Breast epithelium (tissue), 4 donors: Measurements from ENCODE around the gene CCDC86. TPM values are rescaled to one million over a fixed set of nuclear protein-coding genes. Genes with fewer than 3 reads are reported as not detected.

Experiments used
- DNase-seq, 2 donors: peaks; one replicate each; pipeline ENCODE4 v3.0.0-alpha.2; 2019; ENCODE audit warnings: low spot score in 2 of 2
- H3K27ac ChIP-seq, 2 donors: fragments of 200-600 bp; sonication (generic) in 1 of 2; one replicate each; pipeline ENCODE4 v1.5.1; 2016 to 2019; ENCODE audit warnings: mild to moderate bottlenecking in 1 of 2
- H3K27me3 ChIP-seq, 2 donors: fragments of 200-600 bp; sonication (generic) in 1 of 2; one replicate each; pipeline versions ENCODE4 v1.5.1 to v1.6.0; 2017 to 2019; ENCODE audit warnings: control low read depth in 1 of 2, mild to moderate bottlenecking in 1 of 2
- H3K36me3 ChIP-seq: fragments of 200-600 bp; one replicate; pipeline ENCODE4 v1.5.1; 2019
- H3K4me1 ChIP-seq, 2 donors: fragments of 200-600 bp; sonication (generic); one replicate each; pipeline ENCODE4 v1.5.1; 2016 to 2019; ENCODE audit warnings: control low read depth in 1 of 2
- H3K4me3 ChIP-seq, 3 donors: fragments of 200-600 bp; sonication (generic); 1 replicate in 2 of 3; 2 replicates in 1 of 3; pipeline ENCODE4 v1.5.1; 2016 to 2019; ENCODE audit warnings: mild to moderate bottlenecking in 3 of 3, moderate library complexity in 2 of 3
- H3K9me3 ChIP-seq, 2 donors: fragments of 200-600 bp; sonication (generic) in 1 of 2; one replicate each; pipeline ENCODE4 v1.5.1; 2016 to 2019; ENCODE audit warnings: control low read depth in 1 of 2
- POLR2A ChIP-seq: fragments of 450-650 bp; IDR thresholded peaks from one replicate; pipeline ENCODE4 v1.6.1; 2016; ENCODE audit warnings: antibody characterized with exemption, mild to moderate bottlenecking, moderate library complexity
- POLR2AphosphoS5 ChIP-seq, 3 donors: sonication (generic); formaldehyde crosslinking; IDR thresholded peaks; one replicate each; pipeline ENCODE4 v1.6.1; 2017; ENCODE audit warnings: antibody characterized with exemption in 3 of 3
- intact Hi-C: fragments of 100-400 bp; cut with DNase I; formaldehyde crosslinking; loops from one replicate; pipeline ENCODE4 v1.15.1; 2023; ENCODE audit warnings: low total_unique reads
- total RNA-seq, 3 donors: library from RNA; depleted of rRNA; stranded (reverse); fragments of >200 nt; gene quantifications; one replicate each; pipeline ENCODE4 v1.1.0, GENCODE V29; 2016
- TF ChIP-seq, protein P1 (sequence below), 3 donors: fragments of 450-650 bp; IDR thresholded peaks; one replicate each; pipeline ENCODE4 v1.5.1; 2016 to 2017; ENCODE audit warnings: antibody characterized with exemption in 3 of 3, mild to moderate bottlenecking in 3 of 3, moderate library complexity in 3 of 3

The CCDC86 gene
- total RNA-seq, 3 donors from 2014 or later = 17.8 to 22.9 (median 19.5) TPM

DNA sequence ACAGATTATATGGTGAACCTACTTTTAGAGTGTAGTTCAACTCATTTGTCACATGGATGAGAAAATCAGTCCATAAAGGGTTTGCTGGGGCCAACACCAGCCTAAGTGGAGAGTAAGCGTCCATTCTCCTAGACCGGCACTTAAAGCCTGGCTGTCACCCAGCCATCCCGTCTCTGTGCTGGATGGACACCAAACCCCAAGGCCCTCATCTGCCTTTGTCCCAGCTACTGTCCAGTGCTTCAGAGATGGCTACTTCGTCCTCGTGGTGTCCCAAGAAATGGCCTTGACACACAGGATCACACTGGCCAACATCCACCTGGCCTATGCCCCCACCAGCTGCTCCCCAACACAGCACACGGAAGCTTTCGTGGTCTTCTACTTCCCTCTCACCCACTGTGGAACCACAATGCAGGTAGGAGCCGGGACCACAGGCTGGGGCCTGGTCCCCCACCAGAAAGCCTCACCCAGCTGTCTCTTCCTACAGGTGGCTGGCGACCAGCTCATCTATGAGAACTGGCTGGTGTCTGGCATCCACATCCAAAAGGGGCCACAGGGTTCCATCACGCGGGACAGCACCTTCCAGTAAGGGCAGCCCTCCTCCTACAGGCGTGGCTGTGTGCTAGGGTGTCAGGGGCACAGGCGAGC lies 28.9 kb downstream of the CCDC86 start:
- H3K36me3 ChIP-seq = no peaks in the 10 kb centered on the region
- no peak for DNase-seq
- TF ChIP-seq, protein P1, sequence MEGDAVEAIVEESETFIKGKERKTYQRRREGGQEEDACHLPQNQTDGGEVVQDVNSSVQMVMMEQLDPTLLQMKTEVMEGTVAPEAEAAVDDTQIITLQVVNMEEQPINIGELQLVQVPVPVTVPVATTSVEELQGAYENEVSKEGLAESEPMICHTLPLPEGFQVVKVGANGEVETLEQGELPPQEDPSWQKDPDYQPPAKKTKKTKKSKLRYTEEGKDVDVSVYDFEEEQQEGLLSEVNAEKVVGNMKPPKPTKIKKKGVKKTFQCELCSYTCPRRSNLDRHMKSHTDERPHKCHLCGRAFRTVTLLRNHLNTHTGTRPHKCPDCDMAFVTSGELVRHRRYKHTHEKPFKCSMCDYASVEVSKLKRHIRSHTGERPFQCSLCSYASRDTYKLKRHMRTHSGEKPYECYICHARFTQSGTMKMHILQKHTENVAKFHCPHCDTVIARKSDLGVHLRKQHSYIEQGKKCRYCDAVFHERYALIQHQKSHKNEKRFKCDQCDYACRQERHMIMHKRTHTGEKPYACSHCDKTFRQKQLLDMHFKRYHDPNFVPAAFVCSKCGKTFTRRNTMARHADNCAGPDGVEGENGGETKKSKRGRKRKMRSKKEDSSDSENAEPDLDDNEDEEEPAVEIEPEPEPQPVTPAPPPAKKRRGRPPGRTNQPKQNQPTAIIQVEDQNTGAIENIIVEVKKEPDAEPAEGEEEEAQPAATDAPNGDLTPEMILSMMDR (IDR thresholded peaks at IDR 0.05) = no peak
- TF ChIP-seq POLR2A (no peak), POLR2AphosphoS5 (IDR thresholded peaks at IDR 0.05) (no peak)
- no peaks in the 10 kb centered on the region for H3K9me3 ChIP-seq
- intact Hi-C loops = no loop called here
- peak overlapping the region in 1 of 2 donors; percentile 48 for H3K27ac ChIP-seq
- no peak overlapping the region for H3K4me3 ChIP-seq
- no peaks in the 10 kb centered on the region for H3K4me1 ChIP-seq
- H3K27me3 ChIP-seq = no peaks in the 10 kb centered on the region

DNA sequence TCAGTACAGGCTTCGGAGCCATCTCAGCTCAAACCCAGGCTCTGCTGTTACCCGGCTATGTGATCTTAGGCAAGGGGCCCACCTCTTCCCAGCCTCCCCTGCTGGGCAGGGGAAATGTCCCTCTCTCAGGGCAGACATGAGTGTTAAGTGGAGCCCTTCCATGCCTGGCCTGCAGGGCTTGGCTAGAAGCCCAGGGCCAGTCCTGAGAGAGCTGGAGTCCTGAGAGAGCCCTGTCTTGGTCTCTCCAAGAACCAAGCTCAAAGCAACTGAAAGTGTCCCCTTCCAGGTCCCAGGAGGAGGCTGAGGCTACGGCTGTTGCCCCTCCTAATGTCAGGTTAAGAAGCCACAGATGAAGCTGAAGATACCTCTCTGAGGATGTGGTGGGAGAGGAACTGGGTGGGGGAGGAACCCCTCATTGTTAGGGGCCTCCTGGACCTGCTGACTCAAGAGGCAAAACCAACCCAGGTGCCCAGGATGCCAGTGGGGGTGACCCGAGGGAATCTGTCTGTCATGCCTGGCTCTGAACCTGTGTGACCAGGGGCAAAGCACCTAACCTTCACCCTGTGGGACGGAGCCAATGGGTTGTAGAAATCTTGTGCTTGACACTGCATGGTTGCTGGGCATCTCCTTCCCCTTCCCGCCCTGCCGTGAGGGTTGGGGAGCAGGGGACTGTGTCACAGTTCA lies 29.6 kb downstream of the CCDC86 start:
- TF ChIP-seq POLR2AphosphoS5 (IDR thresholded peaks at IDR 0.05) (no peak), POLR2A (no peak)
- TF ChIP-seq, protein P1 (IDR thresholded peaks at IDR 0.05) = no peak
- peak overlapping the region in 1 of 2 donors; percentile 48 for H3K27ac ChIP-seq
- H3K4me1 ChIP-seq = no peaks in the 10 kb centered on the region
- intact Hi-C loops = no loop called here
- H3K27me3 ChIP-seq = no peaks in the 10 kb centered on the region
- H3K9me3 ChIP-seq = no peaks in the 10 kb centered on the region
- H3K4me3 ChIP-seq = no peak overlapping the region
- no peak for DNase-seq
- no peaks in the 10 kb centered on the region for H3K36me3 ChIP-seq

DNA sequence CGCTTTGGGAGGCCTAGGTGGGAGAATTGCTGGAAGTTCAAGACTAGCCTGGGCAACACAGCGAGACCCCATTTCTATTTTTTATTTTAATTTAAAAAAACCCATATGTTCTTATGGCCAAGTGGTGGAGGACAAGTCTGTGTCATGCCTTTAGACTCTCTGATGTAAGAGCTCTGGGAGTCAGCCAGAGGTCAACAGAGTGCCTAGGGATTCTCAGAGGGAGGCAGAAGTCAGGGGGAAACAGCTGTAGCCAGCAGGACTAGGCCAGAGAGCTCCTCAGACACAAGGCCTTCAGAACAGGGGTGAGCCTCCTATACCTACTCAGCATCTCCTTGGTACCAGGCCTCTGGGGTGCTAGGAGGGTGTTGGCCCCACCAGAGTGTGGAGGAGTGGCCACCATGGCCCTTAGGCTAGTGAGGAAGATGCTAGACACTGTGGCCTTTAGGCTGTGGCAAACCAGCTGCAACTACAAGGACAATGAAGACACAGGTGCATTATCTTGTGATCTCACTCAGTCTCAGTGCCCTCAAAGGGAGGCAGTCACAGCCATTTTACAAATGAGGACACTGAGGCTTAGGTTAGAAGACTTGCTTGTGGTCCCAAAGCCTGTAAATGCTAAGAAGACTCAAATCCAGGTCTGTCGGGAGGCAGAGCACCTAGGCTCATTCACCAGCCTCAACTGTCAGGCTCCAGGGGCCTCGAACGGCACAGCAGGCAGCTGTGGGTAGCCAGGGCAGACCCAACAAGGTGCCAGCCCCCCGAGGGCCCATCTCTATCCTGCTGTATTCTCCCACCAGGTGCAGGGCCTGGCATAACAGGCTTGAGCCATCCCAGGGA lies 30.4 kb downstream of the CCDC86 start:
- TF ChIP-seq POLR2AphosphoS5 (IDR thresholded peaks at IDR 0.05) (no peak), POLR2A (no peak)
- TF ChIP-seq, protein P1 (IDR thresholded peaks at IDR 0.05) = no peak
- Histone ChIP-seq H3K4me3 (no peak overlapping the region), H3K4me1 (no peaks in the 10 kb centered on the region), H3K36me3 (no peaks in the 10 kb centered on the region), H3K9me3 (no peaks in the 10 kb centered on the region), H3K27ac (peak overlapping the region; percentile 7 to 52), H3K27me3 (no peaks in the 10 kb centered on the region)
- DNase-seq = no peak
- intact Hi-C loops = no loop called here

DNA sequence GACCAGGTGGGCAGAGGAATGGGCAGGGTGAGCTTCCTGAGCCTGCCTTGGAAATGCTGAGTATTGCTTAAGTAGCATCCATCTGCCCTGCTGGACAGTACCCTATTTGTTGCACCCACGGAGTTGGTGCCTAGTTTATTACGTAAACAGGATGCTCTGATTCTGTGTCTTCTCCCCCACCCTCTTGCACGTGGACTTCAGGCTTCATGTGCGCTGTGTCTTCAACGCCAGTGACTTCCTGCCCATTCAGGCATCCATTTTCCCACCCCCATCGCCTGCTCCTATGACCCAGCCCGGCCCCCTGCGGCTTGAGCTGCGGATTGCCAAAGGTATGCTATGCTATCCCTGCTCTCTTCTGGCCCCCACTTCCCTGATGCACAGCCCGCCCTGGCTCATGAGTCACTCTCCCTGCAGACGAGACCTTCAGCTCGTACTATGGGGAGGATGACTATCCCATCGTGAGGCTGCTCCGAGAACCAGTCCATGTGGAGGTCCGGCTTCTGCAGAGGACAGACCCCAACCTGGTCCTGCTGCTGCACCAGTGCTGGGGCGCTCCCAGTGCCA lies 31.1 kb downstream of the CCDC86 start:
- H3K27ac ChIP-seq = peak overlapping the region; percentile 7 to 52
- DNase-seq = no peak
- H3K4me1 ChIP-seq = no peaks in the 10 kb centered on the region

More for the DNA sequence above, 31.1 kb downstream of the CCDC86 start:
- TF ChIP-seq POLR2A (no peak), POLR2AphosphoS5 (IDR thresholded peaks at IDR 0.05) (no peak)
- TF ChIP-seq, protein P1 (IDR thresholded peaks at IDR 0.05) = no peak
- Histone ChIP-seq H3K4me3 (no peak overlapping the region), H3K36me3 (no peaks in the 10 kb centered on the region), H3K27me3 (no peaks in the 10 kb centered on the region), H3K9me3 (no peaks in the 10 kb centered on the region)
- intact Hi-C loops = no loop called here
